Gastroesophageal sphincter (tissue), 3 donors: ENCODE data around the gene RNASEH2A.

ENCODE experiments used
- CTCF ChIP-seq, 4 experiments: fragments of 200-600 bp in 2 of 4; fragments of 450-650 bp in 2 of 4; sonication (generic) in 1 of 4; IDR thresholded peaks; one replicate each; pipeline ENCODE4 v1.5.1; 2017 to 2019; ENCODE audit warnings: antibody characterized with exemption in 4 of 4, mild to moderate bottlenecking in 2 of 4, moderate library complexity in 2 of 4
- EP300 ChIP-seq: sonication (generic); formaldehyde crosslinking; IDR thresholded peaks from one replicate; pipeline ENCODE4 v1.6.1; 2017; ENCODE audit warnings: antibody characterized with exemption, mild to moderate bottlenecking
- POLR2A ChIP-seq, 2 donors: fragments of 450-650 bp; IDR thresholded peaks; one replicate each; pipeline ENCODE4 v1.6.1; 2017; ENCODE audit warnings: antibody characterized with exemption in 2 of 2, mild to moderate bottlenecking in 2 of 2, moderate library complexity in 1 of 2
- POLR2AphosphoS5 ChIP-seq: sonication (generic); formaldehyde crosslinking; IDR thresholded peaks from one replicate; pipeline ENCODE4 v1.6.1; 2017; ENCODE audit warnings: antibody characterized with exemption

- no peak for TF ChIP-seq EP300
- no peak for TF ChIP-seq CTCF (IDR thresholded peaks at IDR 0.05)
- TF ChIP-seq POLR2A (IDR thresholded peaks at IDR 0.05) = no peak
- TF ChIP-seq POLR2AphosphoS5 = no peak
Observed at GRCh38 chr19:12786952-12787351, 19.4 kb upstream of the RNASEH2A start.
